DMS 273 (cell line): ENCODE measurements around the gene MINDY2.
"Not testable (repeated sequence)": the region's sequence is repeated elsewhere in the genome, so short reads cannot be mapped to it uniquely, and the experiment has no call there.

ENCODE experiments used
- DNase-seq: peaks from one replicate; lab custom pipeline; 2025; ENCODE audit not compliant: unreplicated experiment; lab: John Stamatoyannopoulos, UW

The MINDY2 gene

GRCh38 chr15:58880320-58880719 is 109.2 kb downstream of the MINDY2 start:
- DNase-seq = no peak

- no peak for DNase-seq
These were observed 111.1 kb downstream of the MINDY2 start for GRCh38 chr15:58882243-58882642.

GRCh38 chr15:58883926-58884325 is 112.8 kb downstream of the MINDY2 start:
- not testable (repeated sequence) for DNase-seq

- no peak for DNase-seq
These were observed 115.8 kb downstream of the MINDY2 start for GRCh38 chr15:58886921-58887320.

- no peak for DNase-seq
These were observed 118.3 kb downstream of the MINDY2 start for GRCh38 chr15:58889363-58889762.

- no peak for DNase-seq
These were observed 127.1 kb downstream of the MINDY2 start for GRCh38 chr15:58898150-58898680.

GRCh38 chr15:58900631-58901030 is 129.5 kb downstream of the MINDY2 start:
- no peak for DNase-seq

GRCh38 chr15:58908550-58909309 is 137.6 kb downstream of the MINDY2 start:
- no peak for DNase-seq

- DNase-seq = no peak
These were observed 138.5 kb downstream of the MINDY2 start for GRCh38 chr15:58909616-58910015.

GRCh38 chr15:58910456-58910855 is 139.4 kb downstream of the MINDY2 start:
- no peak for DNase-seq
